Endothelial cell of umbilical vein (primary cell): ENCODE data around the gene KISS1R.

ENCODE experiments used
- CTCF ChIP-seq, 2 donors: IDR thresholded peaks; 1 replicate in 1 of 2; 2 replicates in 1 of 2; pipeline ENCODE4 v1.5.1; 2011; ENCODE audit warnings: low read length in 2 of 2, mild to moderate bottlenecking in 2 of 2, moderate library complexity in 2 of 2, control low read depth in 1 of 2, inconsistent platforms in 1 of 2, low read depth in 1 of 2; ENCODE audit not compliant: insufficient read depth in 1 of 2; ENCODE audit errors: extremely low read depth in 1 of 2
- EZH2 ChIP-seq: IDR thresholded peaks from 2 replicates; pipeline ENCODE4 v1.6.1; 2012; ENCODE audit warnings: borderline replicate concordance, low read depth, mild to moderate bottlenecking, moderate library complexity, low read length, inconsistent platforms; ENCODE audit not compliant: severe bottlenecking
- MAX ChIP-seq: IDR thresholded peaks from 2 replicates; pipeline ENCODE4 v1.6.1; 2011; ENCODE audit not compliant: insufficient read depth, insufficient read length
- POLR2A ChIP-seq: IDR thresholded peaks from 2 replicates; pipeline ENCODE4 v1.6.1; 2012; ENCODE audit warnings: low read depth, mild to moderate bottlenecking, control low read depth, low read length

GRCh38 chr19:929891-930258, 12.7 kb downstream of the KISS1R start:
- no peak for TF ChIP-seq CTCF (IDR thresholded peaks at IDR 0.05; ENCODE audit: extremely low read depth in 1 of 2, insufficient read depth in 1 of 2, low read depth in 1 of 2, low read length in 2 of 2)
- TF ChIP-seq POLR2A, result no peak
- no peak for TF ChIP-seq MAX
- no peak for TF ChIP-seq EZH2
